Kidney capillary endothelial cell (primary cell): Measurements from ENCODE around the gene IPCEF1.
"Not testable (repeated sequence)": the region's sequence is repeated elsewhere in the genome, so short reads cannot be mapped to it uniquely, and the experiment has no call there.

Experiments
- DNase-seq: peaks from one replicate; pipeline ENCODE4 v3.0.0-alpha.2; 2018; ENCODE audit warnings: low spot score

The IPCEF1 gene

DNA sequence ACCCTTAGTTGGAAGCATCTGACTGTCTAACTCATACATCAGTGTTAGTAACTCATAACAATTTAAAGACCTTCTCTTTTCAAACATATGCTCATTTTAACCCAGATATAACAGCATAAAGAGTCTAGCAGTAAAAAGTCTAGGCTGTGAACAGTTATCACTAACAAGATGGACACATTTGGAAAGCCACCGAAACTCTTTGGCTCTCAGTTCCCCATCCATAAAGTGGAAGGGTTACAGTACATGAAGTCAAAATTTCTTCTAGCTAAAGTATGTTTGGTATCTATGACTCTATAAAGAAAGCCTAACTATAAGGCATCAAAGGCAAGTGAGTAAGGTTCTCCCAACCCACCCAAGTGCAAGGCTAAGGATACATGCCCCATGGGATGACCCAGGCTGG lies 22.5 kb downstream of the IPCEF1 start:
- DNase-seq, result not testable (repeated sequence)

DNA sequence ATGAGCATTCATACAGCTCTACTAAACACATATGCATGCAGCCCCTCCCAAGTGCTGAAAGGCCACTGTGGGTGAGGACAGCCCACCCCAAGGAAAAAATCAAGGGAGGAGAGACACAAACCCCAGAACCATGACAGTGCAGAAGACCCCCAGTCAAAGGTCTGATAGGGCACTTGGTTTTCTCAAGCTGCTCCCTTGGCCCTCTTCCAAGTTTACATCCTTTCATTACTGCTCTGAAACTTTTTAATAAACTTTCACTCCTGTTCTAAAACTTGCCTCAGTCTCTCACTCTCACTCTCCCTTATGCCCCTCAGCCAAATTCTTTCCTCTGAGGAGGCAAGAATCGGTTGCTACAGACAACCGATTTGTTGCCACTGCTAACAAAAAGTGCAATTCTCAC lies 24.9 kb downstream of the IPCEF1 start:
- no peak for DNase-seq

DNA sequence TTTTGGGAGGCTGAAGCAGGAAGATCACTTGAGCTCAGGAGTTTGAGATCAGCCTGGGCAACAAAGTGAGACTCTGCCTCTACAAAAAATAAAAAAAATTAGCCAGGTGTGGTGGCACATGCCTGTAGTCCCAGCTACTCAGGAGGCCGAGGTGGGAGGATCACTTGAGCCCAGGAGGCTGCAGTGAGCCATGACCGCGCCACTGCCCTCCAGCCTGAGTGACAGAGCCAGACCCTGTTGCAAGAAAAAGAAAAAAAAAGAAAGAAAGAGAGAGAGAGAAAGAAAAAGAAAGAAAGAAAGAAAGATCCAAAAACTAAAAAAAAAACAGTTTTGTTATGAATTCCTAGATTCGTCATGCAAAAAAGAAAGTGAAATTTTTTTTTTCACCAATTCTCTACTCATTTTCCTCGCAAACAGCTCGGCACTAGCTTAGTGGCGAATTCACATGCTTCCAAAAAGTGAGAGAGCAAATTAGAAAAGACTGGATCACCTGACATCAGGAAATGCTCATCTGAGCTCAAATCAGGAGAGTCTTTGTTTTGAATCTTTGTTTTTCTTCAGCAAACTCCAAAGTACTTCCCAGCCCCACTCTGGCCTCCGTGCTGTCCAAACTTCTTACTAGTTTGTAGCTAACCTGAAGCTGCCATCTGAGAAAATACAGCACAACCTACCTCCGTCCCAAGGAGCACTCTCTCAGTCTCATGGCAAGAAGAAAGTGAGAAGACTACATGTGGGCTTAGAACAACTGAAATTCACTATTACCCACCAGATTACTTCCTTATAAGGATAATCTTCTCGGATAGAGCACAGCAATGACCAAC lies 27.0 kb downstream of the IPCEF1 start:
- DNase-seq, result no peak

DNA sequence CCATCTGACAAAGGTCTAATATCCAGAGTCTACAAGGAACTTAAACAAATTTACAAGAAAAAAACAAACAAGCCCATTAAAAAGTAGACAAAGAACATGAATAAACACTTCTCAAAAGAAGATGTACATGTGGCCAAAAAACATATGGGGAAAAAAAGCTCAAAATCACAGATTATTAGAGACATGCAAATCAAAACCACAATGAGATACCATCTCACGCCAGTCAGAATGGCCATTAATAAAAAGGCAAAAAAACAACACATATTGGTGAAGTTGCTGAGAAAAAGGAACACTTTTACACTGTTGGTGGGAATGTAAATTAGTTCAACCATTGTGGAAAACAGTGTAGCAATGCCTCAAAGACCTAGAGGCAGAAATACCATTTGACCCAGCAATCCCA lies 29.3 kb downstream of the IPCEF1 start:
- not testable (repeated sequence) for DNase-seq

DNA sequence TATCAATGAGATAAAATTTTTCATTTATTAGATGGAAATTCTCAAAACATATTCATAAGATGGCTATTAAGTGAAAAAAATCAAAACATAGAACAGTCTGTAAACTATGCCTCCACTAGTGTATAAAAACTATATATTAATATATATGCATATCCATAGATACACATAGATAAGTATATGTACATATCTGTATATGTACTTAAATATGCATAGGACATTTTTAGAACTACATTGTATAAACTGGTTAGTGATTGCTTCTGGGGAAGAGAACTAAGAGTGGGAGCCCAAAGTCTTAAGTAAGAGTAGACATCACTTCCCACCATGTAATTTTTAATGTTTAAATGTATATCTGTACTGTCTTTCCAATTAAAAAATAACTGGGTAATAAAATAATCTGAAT lies 31.5 kb downstream of the IPCEF1 start:
- no peak for DNase-seq

DNA sequence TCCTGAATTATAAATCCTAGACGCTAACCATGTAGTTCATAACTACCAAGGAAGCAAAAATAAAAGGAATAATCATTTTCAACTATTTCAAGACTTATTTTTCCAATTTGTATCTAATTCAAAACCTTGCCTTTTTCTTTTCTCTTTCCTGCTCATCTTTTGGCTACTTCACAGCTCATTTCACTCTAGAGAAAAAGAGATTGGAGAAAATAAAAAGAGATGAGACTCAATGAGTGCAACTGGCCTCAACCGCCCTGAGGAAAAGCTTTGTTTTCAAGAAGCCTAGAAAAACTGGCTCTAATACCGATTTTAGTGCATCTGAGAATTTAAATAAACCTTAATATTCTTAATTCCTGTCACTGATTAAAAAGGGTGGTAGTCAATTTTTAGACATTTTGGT lies 36.4 kb downstream of the IPCEF1 start:
- DNase-seq, result no peak

DNA sequence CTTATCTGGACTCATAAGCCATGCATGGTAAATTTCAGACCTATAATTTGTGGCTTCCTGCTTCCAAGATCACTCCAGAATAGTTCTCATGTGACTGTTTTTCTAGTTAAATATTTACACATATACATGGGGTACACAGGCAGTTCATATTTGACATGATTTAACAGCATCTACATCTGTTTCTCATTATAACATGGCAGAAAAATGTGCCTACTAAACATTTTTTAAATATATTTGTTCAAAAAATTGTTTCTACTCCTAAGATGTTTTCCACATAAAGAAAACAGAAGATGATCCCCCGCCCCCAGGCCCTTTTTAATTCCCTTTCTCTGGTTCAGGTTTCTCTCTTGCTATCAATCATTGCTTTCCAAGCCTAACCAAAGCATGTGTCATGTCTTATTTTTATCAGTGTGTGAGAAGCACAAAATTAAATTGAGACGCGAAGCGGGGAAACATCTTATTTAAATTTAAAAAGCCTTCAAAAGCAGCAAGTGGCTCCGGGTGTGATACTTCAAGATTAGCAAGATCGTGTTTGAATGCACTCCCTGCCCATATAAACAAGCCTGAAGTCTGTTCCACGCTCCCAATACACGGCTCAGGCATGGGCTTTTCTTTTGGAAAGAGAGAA lies 37.3 kb downstream of the IPCEF1 start:
- DNase-seq, result no peak

DNA sequence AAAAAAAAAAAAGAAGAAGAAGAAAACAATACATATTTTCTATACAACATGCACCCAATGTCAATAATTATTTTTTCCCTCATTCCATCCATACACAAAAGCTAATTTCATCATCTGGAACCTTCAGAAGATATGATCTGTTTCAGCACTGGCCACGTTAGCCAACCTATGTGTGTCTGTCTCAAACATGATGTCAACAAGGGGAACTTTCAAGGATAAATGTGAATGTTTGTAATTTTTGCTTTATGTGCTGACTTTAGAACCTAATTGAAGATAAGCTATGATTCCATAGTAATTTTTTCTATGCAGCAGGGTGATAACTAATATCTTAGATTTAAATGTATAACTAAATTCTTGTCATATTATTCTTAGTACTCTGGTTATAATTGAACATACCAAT lies 37.9 kb downstream of the IPCEF1 start:
- DNase-seq, result no peak

DNA sequence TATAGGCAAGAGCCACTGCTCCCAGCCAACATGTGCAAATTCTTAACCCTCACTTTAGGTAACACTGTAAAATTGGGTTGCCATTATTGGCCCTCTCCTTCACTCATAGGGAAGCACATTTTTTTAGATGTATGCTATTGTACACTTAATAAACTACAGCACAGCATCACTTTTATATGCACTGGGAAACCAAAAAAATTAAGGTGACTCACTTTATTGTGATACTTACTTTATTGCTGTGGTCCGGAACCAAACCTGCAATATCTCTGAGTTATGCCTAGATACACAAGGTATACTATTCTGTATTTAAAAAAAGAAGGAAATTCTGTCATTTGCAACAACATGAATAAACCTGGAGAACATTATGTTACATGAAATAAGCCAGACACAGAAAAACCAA lies 40.5 kb downstream of the IPCEF1 start:
- no peak for DNase-seq

DNA sequence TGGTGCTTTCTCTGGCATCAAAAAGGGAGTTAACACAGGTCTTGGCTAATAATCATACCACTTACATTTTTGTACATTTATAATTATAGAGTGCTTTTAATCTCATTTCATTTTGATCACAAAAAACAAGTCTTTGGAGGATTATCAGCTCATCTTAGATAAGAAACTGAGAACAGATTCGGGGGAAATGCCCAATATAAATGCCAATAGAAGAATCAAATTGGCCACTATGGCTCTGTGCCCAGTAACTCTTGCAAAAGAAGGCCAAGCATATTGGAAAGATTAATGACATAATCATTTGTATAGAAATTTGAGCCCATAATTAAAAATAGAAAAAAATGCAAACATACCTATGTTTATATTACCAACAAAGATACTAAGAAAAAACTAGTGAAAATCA lies 42.5 kb downstream of the IPCEF1 start:
- no peak for DNase-seq

DNA sequence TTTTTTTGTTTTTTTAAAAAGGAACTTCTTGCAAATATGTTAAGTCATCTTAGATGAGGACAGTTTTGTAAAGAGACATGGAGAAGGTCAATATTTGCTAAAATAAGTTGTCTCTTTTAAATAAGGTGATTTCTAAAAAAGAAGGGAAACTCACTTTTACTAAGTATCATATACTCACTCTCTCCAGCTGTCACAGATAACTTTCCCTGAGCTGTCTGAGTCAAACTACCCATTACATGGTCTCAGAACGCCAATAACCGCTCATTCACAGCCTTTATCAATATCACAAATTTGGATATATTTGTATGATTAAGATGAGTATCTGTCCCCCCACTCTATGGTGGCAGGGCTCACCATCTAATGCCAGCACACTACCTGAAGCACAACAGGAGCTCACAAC lies 47.6 kb downstream of the IPCEF1 start:
- no peak for DNase-seq

DNA sequence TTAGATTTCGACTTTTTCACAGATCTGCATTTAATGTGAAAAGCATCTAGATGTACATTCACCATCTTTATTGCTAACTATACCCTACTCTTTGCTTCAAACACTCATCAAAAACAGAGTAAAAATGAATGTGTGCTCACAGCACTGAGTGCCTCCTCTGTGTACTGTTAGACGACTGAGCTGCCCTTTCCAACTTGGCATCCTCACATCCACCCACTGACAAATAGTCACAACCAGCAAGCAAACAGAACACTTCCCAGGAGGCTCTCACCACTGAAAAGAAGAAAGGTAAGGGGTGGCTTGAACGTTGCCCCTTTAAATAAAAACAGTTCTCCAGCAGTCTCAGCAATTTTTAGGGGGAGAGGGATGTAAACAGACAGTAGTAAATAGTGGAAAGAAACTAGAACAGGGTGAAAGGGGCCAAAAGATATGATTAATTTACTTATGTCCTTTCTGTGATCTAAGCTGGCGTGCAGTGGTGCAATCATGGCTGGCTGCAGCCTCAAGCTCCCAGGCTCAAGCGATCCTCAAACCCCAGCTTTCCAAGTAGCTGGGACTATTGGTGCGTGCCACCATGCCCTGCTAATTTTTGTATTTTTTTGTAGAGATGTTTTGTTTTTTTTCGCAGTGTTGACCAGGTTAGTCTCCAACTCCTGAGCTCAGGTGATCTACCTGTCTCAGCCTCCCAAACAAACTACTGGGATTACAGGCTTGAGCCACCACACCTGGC lies 48.7 kb downstream of the IPCEF1 start:
- DNase-seq, result no peak

DNA sequence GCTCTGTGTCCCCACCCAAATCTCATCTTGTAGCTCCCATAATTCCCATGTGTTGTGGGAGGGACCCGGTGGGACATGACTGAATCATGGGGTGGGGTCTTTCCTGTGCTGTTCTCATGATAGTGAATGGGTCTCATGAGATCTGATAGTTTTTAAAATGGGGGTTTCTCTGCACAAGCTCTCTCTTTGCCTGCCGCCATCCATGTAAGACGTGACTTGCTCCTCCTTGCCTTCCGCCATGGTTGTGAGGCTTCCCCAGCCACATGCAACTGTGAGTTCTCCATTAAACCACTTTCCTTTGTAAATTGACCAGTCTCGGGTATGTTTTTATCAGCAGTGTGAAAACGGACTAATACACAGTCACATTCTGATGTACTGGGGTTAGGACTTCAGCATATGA lies 49.5 kb downstream of the IPCEF1 start:
- not testable (repeated sequence) for DNase-seq

DNA sequence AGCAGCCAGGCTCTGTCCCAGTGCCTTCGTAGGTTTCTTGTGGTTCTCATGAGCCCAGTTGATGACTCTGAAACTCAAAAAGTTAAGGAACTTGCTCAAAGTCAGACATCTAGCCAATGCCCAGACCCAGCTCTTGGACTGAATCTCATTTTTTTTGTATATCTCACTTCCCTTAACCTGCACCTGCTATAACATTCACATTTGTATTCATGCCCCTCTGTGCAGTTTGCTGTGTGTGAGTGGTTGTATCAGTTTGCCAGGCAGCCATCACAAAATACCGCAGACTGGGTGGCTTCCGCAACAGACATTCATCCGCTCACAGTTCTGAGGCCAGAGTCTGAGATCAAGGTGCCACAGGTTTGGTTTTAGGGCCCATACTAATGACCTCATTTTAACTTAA lies 49.9 kb downstream of the IPCEF1 start:
- no peak for DNase-seq

DNA sequence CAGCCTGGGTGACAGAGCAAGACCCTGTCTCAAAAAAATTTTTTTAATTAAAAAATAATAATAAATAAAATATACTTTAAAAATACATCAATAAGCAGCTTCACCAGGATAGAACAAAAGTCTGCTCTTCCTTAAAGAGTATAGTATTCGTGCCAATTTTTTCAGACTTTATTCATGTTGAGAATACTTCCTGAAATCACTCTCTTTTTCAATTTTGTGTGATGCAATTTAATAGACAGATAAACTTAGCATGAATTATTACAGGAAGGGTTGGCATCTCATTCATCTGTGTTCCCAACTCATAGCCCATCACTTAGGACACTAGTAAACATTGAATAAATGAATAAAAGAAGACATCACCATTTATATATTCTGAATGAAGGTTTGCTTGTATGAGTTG lies 52.4 kb downstream of the IPCEF1 start:
- DNase-seq, result no peak

DNA sequence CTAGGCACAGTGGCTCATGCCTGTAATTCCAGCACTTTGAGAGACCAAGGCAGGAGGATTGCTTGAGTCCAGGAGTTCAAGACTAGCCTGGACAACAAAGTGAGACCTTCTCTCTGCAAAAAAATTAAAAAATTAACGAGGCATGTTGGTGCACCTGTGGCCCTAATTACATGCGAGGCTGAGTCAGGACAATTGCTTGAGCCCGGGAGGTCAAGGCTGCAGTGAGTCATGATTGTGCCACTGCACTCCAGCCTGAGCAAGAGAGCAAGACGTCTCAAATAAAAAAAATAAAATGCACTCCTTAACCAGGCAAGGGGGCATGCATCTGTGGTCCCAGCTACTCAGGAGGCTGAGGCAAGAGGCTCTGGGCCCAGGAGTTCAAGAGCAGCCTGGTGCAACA lies 53.0 kb downstream of the IPCEF1 start:
- DNase-seq, result not testable (repeated sequence)

DNA sequence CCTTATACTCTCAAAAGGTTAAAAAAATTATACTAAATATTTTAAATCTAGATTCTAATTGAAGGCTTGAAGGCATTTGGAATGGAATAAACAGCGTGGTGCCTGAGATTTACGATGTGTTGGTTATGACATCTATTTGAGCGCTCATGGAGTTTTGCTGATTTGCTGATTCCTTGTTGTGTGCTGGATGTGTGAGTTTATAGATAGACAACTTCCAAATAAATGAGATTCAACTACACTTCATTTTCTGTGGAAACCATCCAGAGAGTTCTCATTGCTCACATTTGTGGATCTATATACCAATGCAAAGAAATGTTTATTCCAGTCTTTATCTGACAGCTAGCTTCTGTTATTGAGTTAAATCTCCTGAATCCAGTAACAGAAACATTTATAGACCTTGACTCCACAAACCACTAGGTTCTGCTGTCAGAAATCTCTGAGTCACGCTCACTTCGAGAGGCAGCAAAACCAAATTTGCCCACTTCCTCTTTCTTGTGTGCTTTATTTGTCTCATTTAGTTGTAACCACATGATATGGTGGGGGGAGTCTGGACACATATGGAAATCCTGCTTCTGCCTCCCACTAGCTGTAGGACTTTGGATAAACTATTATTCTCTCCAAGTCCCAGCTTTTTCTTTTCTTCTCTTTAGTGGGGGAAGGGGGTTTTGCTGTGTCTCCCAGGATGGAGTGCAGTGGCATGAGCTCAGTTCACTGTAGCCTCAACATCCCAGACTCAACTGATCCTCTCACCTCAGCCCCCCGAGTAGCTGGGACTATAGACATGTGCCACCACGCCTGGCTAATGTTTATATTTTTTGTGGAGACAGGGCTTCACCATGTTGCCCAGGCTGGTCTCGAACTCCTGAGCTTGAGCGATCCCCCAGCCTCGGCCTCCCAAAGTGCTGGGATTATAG lies 54.5 kb downstream of the IPCEF1 start:
- no peak for DNase-seq

DNA sequence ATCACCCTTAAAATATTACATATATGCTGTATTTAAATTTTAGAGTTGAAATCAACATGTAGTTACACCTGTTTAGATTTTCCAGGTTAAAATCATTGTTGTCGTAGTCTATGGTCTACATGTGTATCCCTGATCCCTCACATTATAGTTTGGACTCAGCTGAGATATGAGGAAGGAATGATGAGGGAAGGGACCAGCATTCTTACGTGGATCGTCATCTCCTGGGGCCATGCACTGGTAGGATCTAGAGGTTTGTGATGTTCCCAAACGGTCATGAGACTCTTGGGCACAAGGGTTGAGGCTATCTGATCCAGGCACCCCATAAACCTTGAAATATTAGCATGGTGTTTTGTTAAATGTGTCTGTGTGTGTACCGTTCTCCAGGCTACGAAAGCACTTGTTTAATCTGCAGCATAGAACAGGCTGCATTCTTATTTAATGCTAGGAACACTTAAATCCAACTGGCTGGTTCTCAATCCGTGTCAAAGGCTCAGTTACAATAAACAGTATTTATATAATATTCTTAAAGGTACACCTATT lies 55.4 kb downstream of the IPCEF1 start:
- no peak for DNase-seq

DNA sequence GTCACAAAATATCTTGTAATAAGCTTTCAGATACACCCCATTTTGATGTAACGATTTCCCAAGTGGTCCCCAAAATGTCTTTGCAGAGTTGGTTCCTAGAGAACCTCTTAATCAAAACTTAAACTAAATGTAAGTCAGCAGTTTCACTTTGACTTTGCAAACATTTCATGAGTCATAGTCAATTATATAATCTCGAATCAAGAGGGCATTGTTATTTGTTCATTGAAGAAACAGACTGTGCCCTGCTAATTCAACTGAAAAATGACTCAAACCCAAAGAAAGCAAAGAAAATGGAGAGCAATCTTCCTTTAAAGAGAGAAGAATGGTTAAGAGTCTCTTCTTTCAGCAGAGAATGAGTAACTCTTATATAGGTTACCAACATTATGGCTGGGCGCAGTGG lies 58.3 kb downstream of the IPCEF1 start:
- no peak for DNase-seq

DNA sequence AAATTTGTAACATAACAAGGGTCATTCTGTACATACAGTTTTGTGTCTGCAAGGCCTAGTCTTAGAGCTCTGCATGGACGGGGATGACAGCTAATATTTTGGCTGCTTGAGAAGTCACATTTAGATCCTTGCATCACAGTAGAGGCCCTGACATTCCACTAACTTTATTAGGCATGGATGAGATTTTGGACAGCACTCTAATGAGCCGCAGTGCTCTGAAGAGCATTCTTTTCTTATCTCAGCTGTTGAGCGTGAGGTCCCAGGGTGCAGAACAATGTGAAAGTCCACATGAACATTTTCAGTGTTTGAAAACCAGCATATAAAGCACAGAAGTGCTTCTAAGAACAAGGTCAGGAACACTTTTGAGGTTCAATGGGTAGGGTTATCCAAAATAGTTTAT lies 58.9 kb downstream of the IPCEF1 start:
- DNase-seq, result no peak

DNA sequence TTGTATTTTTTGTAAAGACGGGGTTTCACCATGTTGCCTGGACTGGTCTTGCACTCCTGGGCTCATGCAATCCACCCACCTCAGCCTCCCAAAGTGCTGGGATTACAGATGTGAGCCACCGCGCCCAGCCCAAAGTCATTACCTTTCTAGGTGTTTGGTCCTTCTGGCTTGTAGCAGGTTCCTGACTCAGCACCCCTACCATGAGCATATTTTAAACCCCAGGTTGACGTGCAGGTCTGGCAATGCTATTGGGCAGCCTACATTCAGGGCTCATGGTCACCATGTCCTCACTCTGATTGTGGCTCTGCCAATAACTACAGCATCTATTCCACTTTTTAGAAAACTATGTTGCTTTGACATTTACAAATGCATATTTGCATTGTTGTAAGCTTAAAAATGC lies 59.4 kb downstream of the IPCEF1 start:
- DNase-seq, result no peak

DNA sequence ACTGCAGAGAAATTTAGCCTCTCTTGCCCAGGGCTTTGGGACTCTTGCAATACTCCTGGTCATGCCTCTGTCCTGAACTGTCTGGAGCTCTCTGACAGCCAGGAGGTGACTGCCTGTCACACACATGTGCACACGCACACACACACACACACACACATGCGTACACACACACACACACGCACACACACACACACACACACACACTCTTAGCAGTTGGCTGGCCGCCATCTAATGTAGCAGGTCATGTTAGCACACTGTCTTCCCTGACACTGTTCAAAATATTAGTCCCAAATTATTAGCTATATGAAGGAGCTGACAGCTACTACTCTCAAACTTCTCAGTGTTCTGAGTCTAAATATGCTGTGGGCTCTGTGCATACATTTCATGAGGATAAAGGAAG lies 60.9 kb downstream of the IPCEF1 start:
- no peak for DNase-seq
